M059J (cell line): Measurements from ENCODE around the gene C2orf80. TPM values are rescaled to one million over a fixed set of nuclear protein-coding genes. Genes with fewer than 3 reads are reported as not detected.
A peak's percentile ranks its signal among the peaks of the same experiment; 100 is the strongest.
"Not testable (repeated sequence)": the region's sequence is repeated elsewhere in the genome, so short reads cannot be mapped to it uniquely, and the experiment has no call there.

Experiments
- DNase-seq: peaks from one replicate; pipeline ENCODE4 v3.0.0-alpha.2; 2012; ENCODE audit warnings: low read depth
- total RNA-seq: library from RNA; depleted of rRNA; stranded (reverse); fragments of >200 nt; shearing (Covaris generic); gene quantifications from 2 replicates; pipeline ENCODE4 v1.2.3, GENCODE V29; 2014; rRNA removed

C2orf80 gene
- total RNA-seq, 1 experiment from 2014 or later: not detected

- no peak for DNase-seq
These were observed 53.8 kb downstream of the C2orf80 start for GRCh38 chr2:208135794-208136715.

GRCh38 chr2:208134928-208135586 is 54.8 kb downstream of the C2orf80 start:
- peak; percentile 38 for DNase-seq

- DNase-seq: no peak
These were observed 59.1 kb downstream of the C2orf80 start for GRCh38 chr2:208130712-208131110.

- DNase-seq: peak; percentile 76
These were observed 59.8 kb downstream of the C2orf80 start, which contains the start of gene CRYGC for GRCh38 chr2:208129744-208130711. Gene CRYGC, minus strand, starts transcription at chr2:208129828. Its CDS starts 36 bp downstream, at chr2:208129792.

- DNase-seq: no peak
These were observed 61.7 kb downstream of the C2orf80 start for GRCh38 chr2:208128136-208128535.

GRCh38 chr2:208127090-208127489 is 62.7 kb downstream of the C2orf80 start:
- DNase-seq: no peak

- DNase-seq: no peak
These were observed 64.6 kb downstream of the C2orf80 start for GRCh38 chr2:208125251-208125650.

- DNase-seq: not testable (repeated sequence)
These were observed 65.7 kb downstream of the C2orf80 start, which contains the start of gene CRYGD for GRCh38 chr2:208124013-208124715. Gene CRYGD, minus strand, starts transcription at chr2:208124524. Its CDS starts 51 bp downstream, at chr2:208124473.

- no peak for DNase-seq
These were observed 67.6 kb downstream of the C2orf80 start for GRCh38 chr2:208122248-208122647.

GRCh38 chr2:208118918-208119317 is 70.9 kb downstream of the C2orf80 start:
- DNase-seq: no peak

- DNase-seq: not testable (repeated sequence)
These were observed 72.4 kb downstream of the C2orf80 start for GRCh38 chr2:208117390-208117789.

Other genes with a start within 250 kb of the C2orf80 start
- 3.1 and 5.3 TPM in 2 replicates for gene PLEKHM3, start 164.5 kb downstream of the C2orf80 start, total RNA-seq
- not detected in 2 replicates for gene CRYGD, start 65.5 kb downstream of the C2orf80 start, total RNA-seq
- not detected in 2 replicates for gene CRYGC, start 60.2 kb downstream of the C2orf80 start, total RNA-seq
- gene CRYGB, start 43.9 kb downstream of the C2orf80 start, total RNA-seq: not detected in 2 replicates
- gene CRYGA, start 26.4 kb downstream of the C2orf80 start, total RNA-seq: not detected in 2 replicates
- gene IDH1, start 65.0 kb upstream of the C2orf80 start, total RNA-seq: 114 and 145 TPM in 2 replicates
- 12.0 and 16.6 TPM in 2 replicates for gene PIKFYVE, start 76.2 kb upstream of the C2orf80 start, total RNA-seq
- gene PTH2R, start 216.8 kb upstream of the C2orf80 start, total RNA-seq: not detected in 2 replicates